Stimulated activated naive B cell treated with anti-CD40 and anti-IgM and Interleukin-4, amounts not matched to agents 10 μg/mL and 1 μg/mL and 100 μg/mL, for 72 hours (primary cell): Measurements from ENCODE around the gene DDX54.
A peak's percentile ranks its signal among the peaks of the same experiment; 100 is the strongest.

Experiments used
- ATAC-seq, 2 donors: fragments of 150-1000 bp; cut with Tn5 transposase; replicated peaks; 2 replicates each; pipeline ENCODE4 v1.10.0; 2021; ENCODE audit warnings: moderate library complexity in 1 of 2
- DNase-seq: peaks from one replicate; pipeline ENCODE4 v3.0.0; 2021
- H3K27ac Mint-ChIP-seq: one replicate; pipeline ENCODE4 v1.8.0; 2022; ENCODE audit warnings: mild to moderate bottlenecking, mixed read lengths
- H3K27me3 Mint-ChIP-seq, 2 donors: one replicate each; pipeline ENCODE4 v1.8.0; 2022; ENCODE audit warnings: mixed read lengths in 2 of 2
- H3K36me3 Mint-ChIP-seq, 2 donors: one replicate each; pipeline ENCODE4 v1.8.0; 2022; ENCODE audit warnings: mixed read lengths in 2 of 2, mild to moderate bottlenecking in 1 of 2
- H3K4me1 Mint-ChIP-seq, 2 donors: one replicate each; pipeline ENCODE4 v1.8.0; 2022; ENCODE audit warnings: mixed read lengths in 2 of 2, mild to moderate bottlenecking in 1 of 2
- H3K4me3 Mint-ChIP-seq, 2 donors: one replicate each; pipeline ENCODE4 v1.8.0; 2022; ENCODE audit warnings: mild to moderate bottlenecking in 2 of 2, mixed read lengths in 2 of 2, moderate library complexity in 1 of 2
- H3K9me3 Mint-ChIP-seq, 2 donors: one replicate each; pipeline ENCODE4 v1.8.0; 2022; ENCODE audit warnings: mixed read lengths in 2 of 2, mild to moderate bottlenecking in 1 of 2

Gene DDX54

DNA sequence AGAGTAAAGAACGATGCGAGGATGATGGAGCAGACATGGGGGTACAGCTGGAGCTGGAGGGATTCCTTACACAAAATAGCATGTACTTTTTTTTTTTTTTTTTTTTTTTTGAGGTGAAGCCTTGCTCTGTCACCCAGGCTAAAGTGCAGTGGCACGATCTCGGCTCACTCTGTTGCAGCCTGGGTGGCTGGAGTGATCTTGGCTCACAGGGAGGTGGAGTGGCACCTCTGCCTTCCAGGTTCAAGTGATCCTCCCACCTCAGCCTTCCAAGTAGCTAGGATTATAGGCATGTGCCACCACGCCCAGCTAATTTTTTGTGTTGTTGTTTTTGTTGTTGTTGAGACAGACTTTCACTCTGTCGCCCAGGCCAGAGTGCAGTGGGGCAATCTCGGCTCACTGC lies 44.6 kb downstream of the DDX54 start:
- H3K27ac Mint-ChIP-seq, result peak overlapping the region; percentile 99

DNA sequence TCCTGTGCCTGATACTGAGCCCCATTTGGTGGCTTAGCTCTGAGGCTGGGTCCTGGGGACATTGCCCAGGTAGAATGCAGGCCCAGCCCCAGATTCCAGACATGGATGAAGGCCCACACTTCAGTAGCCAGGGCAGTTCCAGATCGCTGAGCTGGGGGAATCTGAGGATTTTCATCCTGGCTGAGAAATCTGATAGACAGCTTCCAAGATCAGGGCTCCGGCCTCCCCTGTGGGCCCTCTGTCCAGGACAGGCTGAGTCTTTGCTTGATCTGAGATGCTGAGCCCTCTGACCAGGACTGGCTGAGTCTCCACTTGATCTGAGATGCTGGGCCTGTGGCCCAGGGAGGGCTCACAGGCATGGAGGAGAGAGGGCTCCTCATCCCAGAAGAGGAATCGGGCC lies 46.5 kb downstream of the DDX54 start:
- H3K27ac Mint-ChIP-seq, result peak overlapping the region; percentile 71
- ATAC-seq (no peak), DNase-seq (no peak)
- peaks cover 40 to 77% of the 10 kb centered on the region in 2 donors for H3K4me1 Mint-ChIP-seq
- H3K9me3 Mint-ChIP-seq, result no peaks in the 10 kb centered on the region
- no peaks in the 10 kb centered on the region for H3K27me3 Mint-ChIP-seq
- no peak overlapping the region for H3K4me3 Mint-ChIP-seq
- H3K36me3 Mint-ChIP-seq, result peaks cover 0 to 5% of the 10 kb centered on the region in 2 donors

More for the DNA sequence above, 44.6 kb downstream of the DDX54 start:
- DNase-seq, result no peak
- Mint-ChIP-seq H3K27me3 (no peaks in the 10 kb centered on the region), H3K9me3 (no peaks in the 10 kb centered on the region), H3K4me3 (no peak overlapping the region), H3K36me3 (no peaks in the 10 kb centered on the region), H3K4me1 (peaks cover 37 to 68% of the 10 kb centered on the region in 2 donors)
- ATAC-seq, result no peak

DNA sequence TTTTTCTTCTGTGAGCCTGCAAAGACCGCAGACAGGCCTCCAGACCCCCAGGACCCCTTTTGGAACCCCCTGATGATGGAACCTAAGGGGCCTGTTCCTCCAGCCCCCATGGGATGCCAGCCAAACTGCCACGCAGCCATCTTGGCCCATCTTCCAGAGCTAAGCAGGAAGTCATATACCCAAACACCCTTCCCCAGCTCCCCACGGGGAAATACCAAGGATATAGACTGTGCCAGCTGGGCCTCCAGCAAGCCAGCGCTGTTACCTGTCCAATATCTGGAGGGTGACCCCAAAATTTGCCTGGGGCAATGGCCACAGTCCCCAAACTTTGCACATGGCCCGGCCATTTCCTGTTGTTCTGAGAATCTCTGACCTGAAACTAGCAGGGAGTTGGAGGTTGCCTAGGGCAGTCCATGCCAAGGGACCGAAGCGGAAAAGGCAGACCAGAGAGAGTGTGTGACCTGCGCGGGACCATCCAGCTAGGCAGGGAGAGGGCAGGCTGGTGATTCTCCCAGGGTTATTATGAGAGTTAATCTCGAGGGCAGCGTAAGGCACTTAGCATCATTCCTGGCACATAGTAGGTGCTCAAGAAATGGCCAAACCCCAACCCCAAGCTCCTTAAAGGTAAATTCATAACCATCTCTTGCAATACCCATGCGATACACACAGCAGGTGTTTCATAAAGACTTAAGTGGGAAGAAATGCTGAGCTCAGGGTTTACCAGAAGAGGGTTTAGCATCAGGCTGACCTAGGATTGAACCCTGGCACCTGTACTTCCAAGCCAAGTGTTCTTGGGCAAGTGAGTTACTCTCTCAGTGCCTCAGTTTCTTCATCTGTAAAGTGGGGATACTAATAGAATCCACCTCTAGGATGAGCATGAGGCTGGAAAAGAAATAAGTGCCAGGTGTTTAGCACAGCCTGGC lies 47.2 kb downstream of the DDX54 start:
- Mint-ChIP-seq H3K27ac (peak overlapping the region; percentile 71), H3K36me3 (peaks cover 2 to 9% of the 10 kb centered on the region in 2 donors), H3K4me1 (peaks cover 39 to 80% of the 10 kb centered on the region in 2 donors), H3K27me3 (no peaks in the 10 kb centered on the region), H3K9me3 (no peaks in the 10 kb centered on the region), H3K4me3 (no peak overlapping the region)
- no peak for ATAC-seq
- DNase-seq, result no peak

DNA sequence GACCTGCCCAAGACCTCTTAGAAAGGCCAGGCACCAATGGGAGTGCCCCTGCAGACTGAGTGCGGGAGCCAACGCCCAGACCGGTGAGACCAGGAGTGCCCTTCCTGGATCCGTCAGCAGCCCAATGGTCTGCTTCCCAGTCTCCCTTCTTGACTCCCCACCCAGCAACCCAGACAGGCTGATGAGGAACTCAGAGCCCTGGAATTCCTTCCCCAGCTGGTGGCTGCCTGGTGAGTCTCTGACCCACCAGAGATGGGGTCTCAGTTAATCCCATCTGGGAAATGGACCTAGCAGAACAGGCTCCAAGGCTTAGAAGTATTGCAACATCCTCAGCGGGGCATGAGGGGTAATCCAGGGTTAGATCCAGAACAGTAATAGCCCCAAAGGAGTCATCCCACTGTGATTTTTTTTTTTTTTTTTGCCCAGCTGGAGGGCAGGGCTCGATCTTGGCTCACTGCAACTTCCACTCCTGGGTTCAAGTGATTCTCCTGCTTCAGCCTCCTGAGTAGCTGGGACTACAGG lies 48.2 kb downstream of the DDX54 start:
- Mint-ChIP-seq H3K27me3 (no peaks in the 10 kb centered on the region), H3K36me3 (peaks cover 12 to 16% of the 10 kb centered on the region in 2 donors), H3K27ac (peak overlapping the region; percentile 99), H3K4me1 (peaks cover 38 to 80% of the 10 kb centered on the region in 2 donors), H3K9me3 (no peaks in the 10 kb centered on the region), H3K4me3 (peak overlapping the region; percentile 46 to 96)
- ATAC-seq (no peak), DNase-seq (no peak)

DNA sequence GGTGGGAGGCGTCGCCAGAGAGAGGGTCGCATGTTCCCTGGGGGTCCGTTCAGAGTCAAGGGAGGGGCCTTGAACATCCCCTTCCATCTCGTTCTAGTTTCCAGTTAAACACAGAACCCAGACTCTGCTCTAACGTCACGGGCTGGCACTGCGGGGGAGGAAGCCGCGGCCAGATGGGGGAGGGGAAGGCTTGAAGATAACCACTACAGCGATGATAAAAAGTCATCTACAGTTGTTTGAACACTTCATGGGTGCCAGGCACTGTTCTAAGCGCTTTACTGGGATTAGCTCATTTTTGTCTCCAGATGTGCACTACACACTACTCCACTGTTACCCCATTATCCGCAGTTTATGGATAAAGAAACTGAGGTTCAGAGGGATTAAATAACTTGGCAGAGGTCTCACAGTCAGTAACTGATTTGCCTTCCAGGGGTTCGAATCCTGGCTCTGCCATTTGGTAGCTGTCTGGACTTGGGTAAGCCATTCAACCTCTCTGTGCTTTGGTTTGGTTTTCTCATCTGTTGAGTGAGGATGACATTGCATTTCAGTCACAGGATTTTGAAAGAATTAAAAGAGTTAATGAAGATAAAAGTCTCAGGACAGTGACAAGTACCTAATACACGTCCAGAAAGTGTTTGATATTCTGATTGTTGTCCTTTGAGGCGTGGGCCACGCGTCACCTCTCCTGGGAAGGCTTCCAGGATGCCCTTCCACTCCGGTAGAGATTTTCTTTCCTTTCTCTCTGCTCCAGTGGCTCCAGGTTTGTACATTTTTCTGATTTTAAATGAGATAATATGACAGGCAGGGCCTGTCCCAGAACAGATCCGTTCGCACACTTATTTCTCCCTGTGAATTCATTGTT lies 48.9 kb downstream of the DDX54 start:
- peaks cover 17 to 21% of the 10 kb centered on the region in 2 donors for H3K36me3 Mint-ChIP-seq
- H3K4me1 Mint-ChIP-seq, result peaks cover 40 to 80% of the 10 kb centered on the region in 2 donors
- no peaks in the 10 kb centered on the region for H3K9me3 Mint-ChIP-seq
- DNase-seq (peak; percentile 86), ATAC-seq (peak; percentile 81 to 84)
- H3K27ac Mint-ChIP-seq, result peak overlapping the region; percentile 99
- H3K27me3 Mint-ChIP-seq, result no peaks in the 10 kb centered on the region
- H3K4me3 Mint-ChIP-seq, result peak overlapping the region; percentile 86 to 96

DNA sequence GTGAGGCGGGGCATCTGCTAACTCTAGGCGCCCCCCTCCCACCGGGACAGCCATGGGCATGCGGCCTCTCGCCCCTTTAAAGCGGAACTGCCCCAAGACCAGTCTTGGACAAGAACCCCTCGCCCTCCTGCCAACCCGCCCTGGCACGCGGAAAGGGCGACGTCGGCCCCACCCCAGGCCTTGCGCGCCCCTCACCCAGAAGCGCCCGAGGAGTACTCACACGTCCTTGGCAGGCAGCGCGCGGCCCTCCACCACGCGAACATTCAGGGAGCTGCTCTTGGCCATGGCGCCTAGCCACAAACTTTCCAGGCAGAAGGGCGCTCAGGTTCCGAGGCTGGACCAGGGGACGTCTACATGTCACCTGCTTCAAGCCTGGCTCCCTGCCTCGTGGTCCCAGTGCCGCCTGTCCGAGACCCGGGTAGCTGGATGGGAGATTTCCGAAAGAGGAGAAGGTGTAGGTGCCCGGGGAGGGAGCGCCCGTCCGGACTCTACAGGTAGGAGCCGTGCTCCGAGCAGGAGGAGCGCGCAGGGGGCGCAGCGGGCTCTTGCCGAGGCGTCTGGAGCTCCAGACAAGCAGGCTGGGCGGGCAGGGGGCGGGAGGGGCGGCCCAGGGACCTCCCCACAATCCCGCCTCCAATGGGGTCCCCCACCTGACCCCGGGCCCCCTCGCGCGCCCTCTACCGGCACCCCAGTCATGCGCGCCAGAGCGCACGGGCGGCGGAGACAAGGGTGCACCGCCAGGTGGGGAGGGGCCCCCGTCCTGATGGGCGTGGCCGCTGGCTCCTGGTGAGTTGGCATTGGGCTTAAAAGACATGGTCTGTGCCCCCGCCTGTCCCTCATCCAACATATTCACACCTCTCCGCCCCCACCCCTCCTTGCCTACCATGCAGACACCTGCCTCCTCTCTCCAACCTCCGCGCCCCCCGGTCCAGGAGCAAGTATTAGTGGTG lies 49.8 kb downstream of the DDX54 start, which contains the start of gene RASAL1:
Gene RASAL1 (minus strand): TSS at position 584 of the 950 bp plus-strand sequence. CDS start 299 bp downstream, at position 285.
- Mint-ChIP-seq H3K4me3 (peak within 1 kb of the TSS; percentile 86 to 96), H3K27me3 (no peaks in the 10 kb centered on the region), H3K27ac (peak within 1 kb of the TSS; percentile 99), H3K4me1 (peaks cover 43 to 80% of the 10 kb centered on the region in 2 donors), H3K9me3 (no peaks in the 10 kb centered on the region), H3K36me3 (peaks cover 22 to 25% of the 10 kb centered on the region in 2 donors)
- DNase-seq, result peak; percentile 94
- peak; percentile 85 to 87 for ATAC-seq

DNA sequence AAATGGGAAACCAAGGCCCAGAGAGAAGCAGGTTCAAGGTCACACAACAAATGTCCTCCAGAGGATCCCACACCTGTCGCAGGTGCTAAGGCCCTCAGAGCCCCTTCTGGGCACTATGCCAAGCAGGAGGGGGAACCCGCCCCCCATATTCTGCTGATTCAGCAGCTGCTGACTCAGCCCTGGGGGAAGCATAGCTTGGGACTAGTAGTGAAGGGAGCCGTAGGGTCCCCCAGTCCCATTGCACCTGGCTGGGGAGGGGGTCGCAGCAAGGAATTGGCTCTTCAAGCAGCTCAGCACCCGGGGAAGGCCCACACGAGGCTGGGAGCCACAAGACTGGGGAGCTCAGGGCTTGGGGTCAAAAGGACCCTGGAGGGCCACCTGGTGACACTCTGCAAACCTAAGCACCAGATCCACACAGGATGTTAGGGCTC lies 50.7 kb downstream of the DDX54 start:
- peak overlapping the region; percentile 86 to 96 for H3K4me3 Mint-ChIP-seq
- no peaks in the 10 kb centered on the region for H3K27me3 Mint-ChIP-seq
- DNase-seq, result no peak
- peaks cover 50 to 83% of the 10 kb centered on the region in 2 donors for H3K4me1 Mint-ChIP-seq
- H3K9me3 Mint-ChIP-seq, result no peaks in the 10 kb centered on the region
- ATAC-seq, result no peak
- peak overlapping the region; percentile 99 for H3K27ac Mint-ChIP-seq
- peaks cover 27 to 32% of the 10 kb centered on the region in 2 donors for H3K36me3 Mint-ChIP-seq

DNA sequence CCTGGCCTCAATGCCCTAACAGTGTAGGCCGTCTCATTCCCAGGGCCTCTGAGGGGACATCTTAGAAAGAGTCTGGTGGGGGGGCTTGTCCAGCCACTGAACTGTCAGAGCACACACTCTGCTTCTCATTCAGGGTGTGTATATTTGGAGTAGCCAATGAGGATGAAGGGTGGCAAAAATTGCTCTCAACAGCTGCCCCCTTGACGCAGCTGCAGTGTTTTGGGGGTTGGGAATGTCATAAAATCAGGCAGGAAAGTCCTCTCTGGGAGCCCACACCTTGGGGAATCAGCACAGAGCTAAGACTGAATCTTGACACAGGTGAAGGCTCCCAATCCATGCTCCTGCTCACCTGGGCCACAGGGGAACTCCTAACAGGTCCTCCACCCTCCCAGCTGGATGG lies 51.2 kb downstream of the DDX54 start:
- Mint-ChIP-seq H3K36me3 (peaks cover 29 to 37% of the 10 kb centered on the region in 2 donors), H3K27ac (no peak overlapping the region), H3K4me3 (peak overlapping the region; percentile 86 to 96), H3K4me1 (peaks cover 54 to 88% of the 10 kb centered on the region in 2 donors), H3K27me3 (no peaks in the 10 kb centered on the region), H3K9me3 (no peaks in the 10 kb centered on the region)
- ATAC-seq, result no peak
- no peak for DNase-seq

DNA sequence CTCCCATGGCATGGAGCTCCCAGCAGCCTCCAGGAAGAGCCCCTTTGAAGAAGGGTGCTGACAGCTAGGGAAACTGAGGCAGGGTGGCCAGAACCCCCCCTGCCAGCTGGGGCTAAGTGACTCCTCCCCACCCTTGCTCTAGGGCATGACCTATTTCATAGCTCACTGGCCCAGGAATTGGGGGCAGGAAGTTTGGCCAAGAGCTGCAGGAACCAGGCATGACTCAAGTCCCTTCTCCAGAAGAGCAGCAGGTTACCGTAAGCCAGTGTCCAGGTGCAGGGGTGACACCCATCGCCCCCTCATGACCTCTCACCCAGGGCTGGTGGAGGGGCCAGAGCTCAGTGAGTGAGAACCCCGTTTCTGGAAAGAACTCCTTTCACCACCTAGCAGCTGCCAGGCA lies 51.6 kb downstream of the DDX54 start:
- no peak for DNase-seq
- no peak for ATAC-seq
- Mint-ChIP-seq H3K27ac (no peak overlapping the region), H3K4me3 (peak overlapping the region; percentile 86 to 96), H3K4me1 (peaks cover 58 to 92% of the 10 kb centered on the region in 2 donors), H3K27me3 (no peaks in the 10 kb centered on the region), H3K36me3 (peaks cover 33 to 41% of the 10 kb centered on the region in 2 donors), H3K9me3 (no peaks in the 10 kb centered on the region)

DNA sequence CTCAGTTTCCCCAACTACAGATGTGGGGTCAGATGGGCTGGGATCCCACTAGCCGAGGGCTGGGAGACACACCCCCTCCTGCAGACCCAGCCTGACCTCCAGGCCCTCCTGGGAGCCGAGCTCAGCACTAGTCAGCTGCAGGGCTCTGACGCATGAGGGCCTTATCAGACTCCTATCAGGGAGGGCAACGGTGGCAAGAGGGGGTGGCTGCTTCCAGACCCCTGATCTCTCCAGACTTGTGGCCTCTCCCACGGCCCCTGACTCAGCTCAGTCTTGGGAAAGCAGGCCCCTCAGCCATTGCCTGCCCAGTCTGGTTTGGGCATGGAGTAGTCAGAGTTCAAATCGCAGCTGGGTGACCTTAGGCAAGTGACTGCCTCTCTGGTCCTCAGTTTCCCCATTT lies 52.2 kb downstream of the DDX54 start:
- Mint-ChIP-seq H3K9me3 (no peaks in the 10 kb centered on the region), H3K4me3 (peak overlapping the region; percentile 22 to 96), H3K27ac (no peak overlapping the region), H3K27me3 (no peaks in the 10 kb centered on the region), H3K4me1 (peaks cover 62 to 95% of the 10 kb centered on the region in 2 donors), H3K36me3 (peaks cover 39 to 47% of the 10 kb centered on the region in 2 donors)
- ATAC-seq (no peak), DNase-seq (no peak)

DNA sequence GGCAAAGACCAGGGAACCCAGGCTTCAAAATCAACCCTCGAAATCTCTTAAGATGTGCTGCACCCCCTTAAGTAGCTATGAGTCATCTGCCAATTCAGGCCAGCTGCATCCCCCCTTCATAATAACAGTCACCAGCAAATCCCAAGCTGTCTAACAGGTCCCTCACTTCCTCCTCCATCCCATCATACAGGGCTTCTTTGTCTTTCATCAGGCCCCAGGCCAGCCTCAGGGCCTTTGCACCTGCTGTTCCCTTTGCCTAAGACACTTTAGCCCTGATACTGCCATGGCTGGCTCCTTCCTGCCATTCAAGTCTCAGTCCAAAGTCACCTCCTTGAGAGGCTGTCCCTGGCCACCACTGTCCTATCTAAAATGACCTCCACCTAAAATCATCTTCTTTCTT lies 53.7 kb downstream of the DDX54 start:
- peaks cover 53 to 83% of the 10 kb centered on the region in 2 donors for H3K4me1 Mint-ChIP-seq
- H3K27me3 Mint-ChIP-seq, result no peaks in the 10 kb centered on the region
- H3K27ac Mint-ChIP-seq, result peak overlapping the region; percentile 75
- H3K36me3 Mint-ChIP-seq, result peaks cover 47 to 56% of the 10 kb centered on the region in 2 donors
- no peaks in the 10 kb centered on the region for H3K9me3 Mint-ChIP-seq
- DNase-seq (no peak), ATAC-seq (no peak)
- H3K4me3 Mint-ChIP-seq, result peak overlapping the region; percentile 29 to 96

DNA sequence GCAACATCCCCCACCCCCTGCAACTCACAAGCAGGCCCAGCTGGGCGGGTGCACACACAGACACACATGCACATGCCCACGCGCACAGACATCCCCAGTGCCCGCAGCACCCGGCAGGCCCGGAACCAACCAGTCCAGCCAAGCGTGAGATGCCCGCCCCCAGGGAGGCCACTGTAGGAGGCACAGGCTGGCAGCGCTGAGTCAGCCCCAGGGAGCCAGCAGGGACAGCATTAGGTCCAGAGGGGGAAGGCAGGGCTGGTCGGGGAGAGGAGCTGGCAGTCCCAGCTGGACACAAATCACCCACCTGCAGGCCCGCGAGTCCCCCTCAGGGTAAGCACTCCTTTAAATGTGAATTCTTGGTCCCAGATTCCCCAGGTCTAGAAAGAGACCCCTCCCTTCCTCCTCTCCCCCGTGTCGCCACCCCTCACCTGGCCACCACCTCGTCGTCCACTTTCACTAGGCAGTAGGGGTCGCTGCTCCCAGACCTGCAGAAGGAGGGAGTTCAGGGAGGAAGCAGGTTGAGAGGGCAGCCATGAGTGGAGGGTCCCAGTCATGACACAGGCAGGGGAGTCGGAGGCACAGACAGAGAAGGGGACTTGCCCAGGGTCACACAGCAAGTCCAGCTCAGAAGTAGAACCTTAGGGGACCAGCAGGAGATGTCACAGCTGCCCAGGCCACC lies 54.7 kb downstream of the DDX54 start:
- H3K36me3 Mint-ChIP-seq, result peaks cover 50 to 62% of the 10 kb centered on the region in 2 donors
- ATAC-seq, result peak; percentile 90
- H3K4me3 Mint-ChIP-seq, result peak overlapping the region; percentile 68 to 83
- no peaks in the 10 kb centered on the region for H3K27me3 Mint-ChIP-seq
- H3K27ac Mint-ChIP-seq, result peak overlapping the region; percentile 87
- H3K4me1 Mint-ChIP-seq, result peaks cover 45 to 73% of the 10 kb centered on the region in 2 donors
- peak; percentile 59 for DNase-seq
- H3K9me3 Mint-ChIP-seq, result no peaks in the 10 kb centered on the region
